GM21619 (cell line): ENCODE data around the gene GRM2.
"Not testable (repeated sequence)": the region's sequence is repeated elsewhere in the genome, so short reads cannot be mapped to it uniquely, and the experiment has no call there.

Source experiments
- ATAC-seq: cut with Tn5 transposase; IDR thresholded peaks from one replicate; pipeline ENCODE4 v1.9.1; 2021; ENCODE audit not compliant: unreplicated experiment

Gene GRM2

DNA sequence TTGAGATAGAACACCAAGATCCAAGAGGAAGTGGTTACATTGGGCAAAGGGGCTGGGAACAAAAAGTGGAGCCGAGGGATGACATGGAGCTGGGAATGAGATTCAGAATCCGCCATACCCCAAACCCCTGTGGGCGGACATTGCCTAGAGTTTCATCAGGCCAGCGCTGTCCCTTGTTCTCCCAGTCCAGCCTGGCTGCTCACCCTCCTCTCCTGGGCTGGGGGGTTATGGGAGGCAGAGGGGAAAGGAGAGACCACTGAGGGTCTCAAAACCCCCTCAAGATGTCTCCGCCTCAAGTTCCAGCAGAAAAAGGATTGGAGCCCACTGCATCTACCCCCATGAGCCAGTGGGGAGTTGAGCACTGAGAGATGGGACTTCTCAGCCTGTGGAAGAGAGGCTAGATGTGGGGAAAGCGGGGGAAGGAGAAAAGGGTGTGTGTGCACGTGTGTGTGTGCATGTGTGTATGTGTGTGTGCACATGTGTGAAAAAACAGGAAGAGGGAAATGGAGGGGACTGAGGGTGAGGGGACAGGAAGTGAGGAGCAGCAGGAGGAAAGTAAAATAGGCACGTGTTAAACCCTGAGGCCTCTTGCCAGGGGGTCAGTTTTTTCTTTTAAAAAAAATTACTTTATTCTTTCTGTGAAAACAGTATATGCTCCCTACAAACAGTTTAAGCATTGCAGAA, 14.3 kb downstream of the GRM2 start:
- ATAC-seq, result no peak

DNA sequence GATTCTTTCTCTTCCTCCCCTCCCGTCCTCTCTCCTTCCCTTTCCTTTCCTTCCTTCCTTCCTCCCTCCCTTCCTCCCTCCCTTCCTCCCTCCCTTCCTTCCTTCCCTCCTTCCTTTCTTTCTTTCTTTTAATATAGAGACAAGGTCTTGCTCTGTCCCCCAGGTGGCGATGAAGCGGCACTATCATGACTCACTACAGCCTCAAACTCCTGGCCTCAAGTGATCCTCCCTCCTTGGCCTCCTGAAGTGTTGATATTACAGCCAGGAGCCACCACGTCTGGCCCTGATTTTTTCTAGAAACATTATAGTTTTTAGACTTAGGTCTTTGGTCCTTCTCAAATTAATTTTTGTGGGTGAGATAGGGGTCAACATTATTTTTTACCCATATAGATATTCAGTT, 15.5 kb downstream of the GRM2 start:
- no peak for ATAC-seq

DNA sequence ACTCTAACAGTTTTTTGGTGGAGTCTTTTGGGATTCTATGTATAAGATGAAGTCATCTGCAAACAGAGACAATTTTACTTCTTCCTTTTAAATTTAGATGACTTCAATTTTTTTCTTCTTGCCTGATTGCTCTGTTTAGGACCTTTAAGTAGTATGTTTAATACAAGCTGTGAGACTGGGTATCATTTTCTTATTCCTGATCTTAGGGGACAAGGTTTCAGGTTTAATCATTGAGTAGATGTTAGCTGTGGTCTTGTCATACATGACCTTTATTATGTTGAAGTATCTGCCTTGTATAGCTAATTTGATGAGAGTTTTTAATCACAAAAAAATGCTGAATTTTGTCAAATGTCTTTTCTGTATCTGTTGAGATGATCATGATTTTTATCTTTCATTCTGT, 20.6 kb downstream of the GRM2 start:
- ATAC-seq, result no peak

GRCh38 chr3:51729042-51729633, 22.3 kb downstream of the GRM2 start:
- no peak for ATAC-seq

- no peak for ATAC-seq
These were observed 27.1 kb downstream of the GRM2 start for GRCh38 chr3:51733859-51734571.

GRCh38 chr3:51734572-51734907, 27.7 kb downstream of the GRM2 start:
- ATAC-seq, result no peak

GRCh38 chr3:51735039-51735438, 28.2 kb downstream of the GRM2 start:
- ATAC-seq, result no peak

DNA sequence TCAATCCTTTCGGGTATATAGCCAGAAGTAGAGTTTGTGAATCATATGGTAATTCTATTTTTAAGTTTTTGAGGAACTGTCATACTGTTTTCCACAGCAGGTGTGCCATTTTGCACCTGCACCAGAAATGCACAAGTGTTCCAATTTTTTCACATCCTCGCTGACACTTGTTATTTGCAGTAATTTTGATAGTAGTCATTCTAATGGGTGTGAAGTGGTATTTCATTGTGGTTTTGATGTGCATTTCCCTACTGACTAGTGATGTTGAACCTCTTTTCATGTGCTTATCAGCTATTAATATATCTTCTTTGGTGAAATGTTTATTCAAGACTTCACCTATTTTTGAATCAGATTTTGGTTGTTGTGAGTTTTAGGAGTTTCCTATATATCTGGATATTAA, 29.1 kb downstream of the GRM2 start:
- ATAC-seq, result no peak

DNA sequence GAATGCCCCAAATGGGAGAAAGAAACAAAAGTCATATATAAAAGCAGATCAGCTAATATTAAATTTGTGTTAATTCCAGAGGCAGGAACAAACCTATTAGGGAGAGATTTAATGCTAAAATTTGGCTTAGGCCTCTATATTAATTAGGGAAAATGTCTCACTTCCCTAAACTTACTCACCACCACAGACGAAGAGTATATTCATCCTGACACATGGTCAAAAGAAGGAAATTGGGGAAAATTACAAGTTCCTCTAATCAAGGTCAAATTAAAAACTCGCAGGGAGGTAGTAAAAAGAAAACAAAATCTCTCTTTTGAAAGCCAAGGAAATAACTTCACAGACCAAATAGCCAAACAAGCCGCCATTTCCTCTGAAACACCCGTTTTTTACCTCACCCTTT, 32.2 kb downstream of the GRM2 start:
- no peak for ATAC-seq

DNA sequence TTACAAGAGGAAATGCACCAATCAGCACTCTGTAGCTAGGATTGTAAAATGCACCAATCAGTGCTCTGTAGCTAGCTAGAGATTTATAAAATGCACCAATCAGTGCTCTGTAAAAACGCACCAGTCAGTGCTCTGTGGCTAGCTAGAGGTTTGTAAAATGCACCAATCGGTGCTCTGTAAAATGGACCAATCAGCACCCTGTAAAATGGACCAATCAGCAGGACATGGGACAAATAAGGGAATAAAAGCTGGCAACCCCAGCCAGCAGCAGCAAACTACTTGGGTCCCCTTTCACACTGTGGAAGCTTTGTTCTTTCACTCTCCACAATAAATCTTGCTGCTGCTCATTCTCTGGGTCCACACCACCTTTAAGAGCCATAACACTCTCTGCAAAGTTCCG, 35.5 kb downstream of the GRM2 start:
- not testable (repeated sequence) for ATAC-seq

DNA sequence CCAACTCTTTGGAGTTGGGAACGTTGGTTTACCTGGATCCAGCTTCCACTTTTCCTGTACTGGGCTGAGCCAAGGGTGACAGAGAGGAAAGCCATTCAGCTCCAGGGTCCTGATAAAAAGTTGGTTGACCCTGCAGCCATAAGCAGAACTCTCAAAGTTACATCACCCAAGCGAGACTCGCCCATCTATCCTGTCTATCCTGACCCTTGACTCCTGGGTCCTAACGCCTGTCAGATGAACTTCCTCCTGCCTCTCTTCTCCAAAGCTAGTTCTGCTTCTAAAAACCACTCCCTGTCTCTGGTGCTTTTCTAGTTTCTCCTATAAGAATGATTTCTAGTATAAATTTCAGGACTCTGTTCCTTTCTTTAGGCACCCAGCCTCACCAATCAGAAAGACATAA, 36.1 kb downstream of the GRM2 start:
- ATAC-seq, result not testable (repeated sequence)

- no peak for ATAC-seq
These were observed 41.0 kb downstream of the GRM2 start for GRCh38 chr3:51747840-51748239.

- ATAC-seq, result no peak
These were observed 41.5 kb downstream of the GRM2 start for GRCh38 chr3:51748327-51748726.

GRCh38 chr3:51750878-51751277, 44.0 kb downstream of the GRM2 start:
- no peak for ATAC-seq

GRCh38 chr3:51751287-51751686, 44.4 kb downstream of the GRM2 start:
- peak; percentile 56 for ATAC-seq

DNA sequence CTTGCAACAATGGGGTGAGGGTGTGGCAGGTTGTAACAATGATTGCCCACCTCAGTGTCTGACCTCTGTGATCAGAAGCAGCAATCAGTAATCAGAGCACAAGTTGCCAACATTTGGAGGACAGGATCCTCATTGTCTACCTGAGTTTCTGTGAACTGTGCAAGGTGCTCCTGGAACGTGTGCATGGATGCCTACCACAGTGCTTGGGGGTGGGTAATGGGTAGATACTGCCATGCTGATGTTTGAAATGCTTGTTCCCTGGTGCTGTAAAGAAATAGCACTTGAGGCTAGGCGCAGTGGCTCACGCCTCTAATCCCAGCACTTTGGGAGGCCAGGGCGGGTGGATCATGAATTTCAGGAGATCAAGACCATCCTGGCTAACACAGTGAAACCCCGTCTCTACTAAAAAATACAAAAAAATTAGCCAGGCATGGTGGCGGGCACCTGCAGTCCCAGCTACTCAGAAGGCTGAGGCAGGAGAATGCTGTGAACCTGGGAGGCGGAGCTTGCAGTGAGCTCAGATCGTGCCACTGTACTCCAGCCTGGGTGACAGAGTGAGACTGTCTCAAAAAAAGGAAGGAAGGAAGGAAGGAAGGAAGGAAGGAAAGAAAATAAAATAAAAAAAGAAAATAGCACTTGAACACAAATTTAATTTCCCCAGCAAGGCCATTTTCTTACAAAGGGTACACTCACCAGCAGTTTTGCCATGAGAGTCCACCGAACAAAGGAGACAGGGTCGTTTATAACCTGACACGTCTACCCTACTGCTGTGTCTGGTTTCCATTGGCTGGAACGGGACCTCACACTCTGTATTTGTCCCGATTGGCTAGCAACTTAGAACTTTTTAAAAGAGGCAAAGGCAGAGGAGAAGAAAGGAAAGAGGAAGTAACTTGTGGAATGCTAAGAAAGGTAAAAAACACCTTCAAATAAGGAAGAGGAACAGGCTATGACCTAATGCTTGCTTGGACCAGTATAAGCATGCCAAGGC, 47.2 kb downstream of the GRM2 start:
- ATAC-seq, result not testable (repeated sequence)

DNA sequence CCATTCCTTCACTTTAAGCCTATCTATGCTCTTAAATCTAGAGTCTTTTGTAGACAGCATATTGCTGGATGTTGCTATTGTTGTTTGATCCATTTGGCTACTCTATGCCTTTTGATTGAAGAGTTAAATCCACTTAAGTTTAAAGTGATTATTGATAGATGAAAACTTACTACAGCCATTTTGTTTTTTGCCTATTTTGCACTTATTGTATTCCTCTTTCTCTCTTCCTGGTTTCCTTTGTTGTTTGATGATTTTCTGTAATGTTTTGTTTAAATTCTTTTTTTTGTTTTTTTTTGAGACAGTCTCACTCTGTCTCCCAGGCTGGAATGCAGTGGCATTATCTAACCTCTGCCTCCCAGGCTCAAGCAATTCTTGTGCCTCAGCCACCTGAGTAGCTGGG, 52.3 kb downstream of the GRM2 start:
- no peak for ATAC-seq
